ENCODE results near the gene ATP8B4.

Gene ATP8B4

DNA sequence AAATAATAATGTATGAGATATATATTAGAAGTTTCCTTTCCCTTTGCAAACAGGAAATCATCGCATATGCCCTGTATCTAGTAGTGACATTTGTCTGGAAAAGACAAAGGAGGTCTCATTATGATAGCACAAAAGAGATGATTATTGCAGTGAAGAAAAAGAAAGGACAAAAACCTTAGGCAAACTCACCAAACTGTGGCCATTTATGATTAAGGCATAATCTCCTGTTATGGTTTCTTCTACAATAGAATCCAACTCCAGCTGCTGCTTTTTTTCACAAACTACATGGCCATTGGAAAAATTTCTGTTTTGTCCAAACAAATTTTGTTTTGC, 218.2 kb downstream of the ATP8B4 start:
- Mint-ChIP-seq H3K27me3 (peaks cover 16% of the 10 kb centered on the region), H3K4me1 (no peaks in the 10 kb centered on the region), H3K4me3 (no peak overlapping the region), H3K9me3 (no peaks in the 10 kb centered on the region), H3K27ac (no peak overlapping the region)
- ATAC-seq (no peak), DNase-seq (no peak)

DNA sequence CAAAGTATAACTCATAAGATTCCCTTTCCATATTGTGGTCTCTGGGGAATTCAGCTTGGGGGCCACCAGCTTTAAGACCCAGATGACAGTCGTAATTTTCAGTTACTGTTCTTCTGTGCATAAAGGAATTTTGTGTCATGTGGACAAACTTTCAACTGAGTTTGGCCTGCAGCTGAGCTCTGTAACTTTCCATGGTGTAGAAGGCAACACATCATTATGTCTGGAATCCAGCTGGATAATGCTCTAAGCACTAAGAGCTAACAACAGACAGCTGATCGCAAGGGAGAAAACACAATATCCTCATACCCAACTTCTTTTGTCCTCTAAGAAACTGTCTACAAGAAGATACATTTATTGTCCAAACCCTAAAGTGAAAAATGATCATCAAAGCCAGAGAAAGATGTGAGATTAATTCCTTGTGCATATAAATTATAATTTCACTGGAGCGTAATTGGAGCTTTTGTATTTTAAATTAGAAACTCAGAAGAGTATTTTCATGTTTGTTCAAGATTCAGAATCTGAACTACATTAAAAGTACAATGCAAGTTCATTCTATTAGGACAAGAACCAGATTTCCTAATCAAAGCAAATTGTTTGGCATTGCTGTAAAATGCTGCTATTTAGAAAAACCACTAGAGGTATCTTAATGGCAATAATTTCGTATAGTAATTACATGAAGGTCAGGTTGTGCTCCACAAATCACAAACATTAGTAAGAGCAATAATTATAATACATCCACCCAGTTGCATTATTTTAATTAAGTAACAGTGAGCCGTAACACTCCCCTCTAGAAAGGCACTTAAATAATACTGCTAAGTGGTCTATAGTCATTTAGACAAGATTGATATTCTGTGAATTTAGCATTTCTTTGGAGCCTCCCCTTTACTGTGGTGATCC, 218.8 kb downstream of the ATP8B4 start:
- no peak for ATAC-seq
- no peak overlapping the region for H3K27ac Mint-ChIP-seq

DNA sequence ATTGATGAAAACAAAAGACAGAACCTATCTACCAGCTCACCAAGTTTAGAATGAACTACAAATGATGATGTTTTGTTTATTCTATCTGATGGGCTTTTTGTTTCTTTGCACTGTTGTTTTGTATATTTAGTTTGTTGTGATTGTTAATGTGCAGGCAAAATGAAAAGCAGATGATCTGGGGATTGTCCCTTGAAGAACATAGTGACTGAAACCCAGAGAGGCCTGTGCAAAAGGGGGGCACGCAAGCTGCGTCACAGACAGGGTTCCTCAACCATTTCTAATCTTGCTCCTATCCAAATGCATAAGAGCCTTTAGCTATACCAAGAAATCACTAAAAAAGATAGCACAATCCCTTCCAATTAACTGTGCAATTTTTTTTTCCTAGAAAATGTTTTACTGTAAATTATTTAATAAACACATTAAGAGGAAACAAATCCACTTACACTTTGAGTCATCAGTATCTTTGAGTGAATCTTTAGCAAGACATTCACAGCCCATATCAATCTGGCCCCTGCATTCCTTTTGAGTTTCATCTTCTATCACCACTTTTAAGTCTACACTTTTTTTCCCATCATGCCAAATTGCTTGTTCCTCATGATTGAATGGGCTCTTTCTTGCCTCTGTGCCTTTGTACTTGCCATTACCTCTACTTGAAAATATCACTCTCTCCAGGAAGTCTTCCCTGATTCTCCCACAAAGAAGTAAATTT, 220.3 kb downstream of the ATP8B4 start:
- H3K9me3 Mint-ChIP-seq, result no peaks in the 10 kb centered on the region
- DNase-seq (no peak), ATAC-seq (no peak)

More for the DNA sequence above, 218.8 kb downstream of the ATP8B4 start:
- no peaks in the 10 kb centered on the region for H3K4me1 Mint-ChIP-seq
- DNase-seq, result no peak
- H3K4me3 Mint-ChIP-seq, result no peak overlapping the region
- H3K9me3 Mint-ChIP-seq, result no peaks in the 10 kb centered on the region
- peaks cover 16% of the 10 kb centered on the region for H3K27me3 Mint-ChIP-seq

DNA sequence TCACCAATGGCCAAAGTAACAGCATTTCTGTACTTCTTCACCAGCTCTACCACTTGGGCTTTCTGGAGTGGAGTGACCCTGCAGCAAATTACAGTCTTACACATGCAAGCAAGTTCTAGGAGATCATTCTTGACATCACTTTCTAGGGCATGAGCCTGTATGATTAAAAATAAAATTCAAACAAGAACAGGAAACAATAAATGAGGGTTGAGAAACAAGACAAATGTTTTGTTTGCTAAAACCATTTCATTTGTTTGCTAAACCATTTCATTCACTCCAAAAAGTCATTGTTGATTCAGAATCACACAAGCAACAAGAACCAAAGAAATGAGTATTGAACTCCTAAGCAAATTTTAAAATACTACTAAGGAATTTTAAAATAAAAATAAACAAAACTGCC, 220.9 kb downstream of the ATP8B4 start:
- Mint-ChIP-seq H3K9me3 (no peaks in the 10 kb centered on the region), H3K27ac (no peak overlapping the region), H3K27me3 (peaks cover under 1% of the 10 kb centered on the region), H3K4me3 (no peak overlapping the region), H3K4me1 (no peaks in the 10 kb centered on the region)
- ATAC-seq (no peak), DNase-seq (no peak)

More for the DNA sequence above, 220.3 kb downstream of the ATP8B4 start:
- Mint-ChIP-seq H3K27me3 (peaks cover 7% of the 10 kb centered on the region), H3K4me1 (no peaks in the 10 kb centered on the region), H3K27ac (peak overlapping the region in 1 of 2 donors; percentile 1), H3K4me3 (no peak overlapping the region)

DNA sequence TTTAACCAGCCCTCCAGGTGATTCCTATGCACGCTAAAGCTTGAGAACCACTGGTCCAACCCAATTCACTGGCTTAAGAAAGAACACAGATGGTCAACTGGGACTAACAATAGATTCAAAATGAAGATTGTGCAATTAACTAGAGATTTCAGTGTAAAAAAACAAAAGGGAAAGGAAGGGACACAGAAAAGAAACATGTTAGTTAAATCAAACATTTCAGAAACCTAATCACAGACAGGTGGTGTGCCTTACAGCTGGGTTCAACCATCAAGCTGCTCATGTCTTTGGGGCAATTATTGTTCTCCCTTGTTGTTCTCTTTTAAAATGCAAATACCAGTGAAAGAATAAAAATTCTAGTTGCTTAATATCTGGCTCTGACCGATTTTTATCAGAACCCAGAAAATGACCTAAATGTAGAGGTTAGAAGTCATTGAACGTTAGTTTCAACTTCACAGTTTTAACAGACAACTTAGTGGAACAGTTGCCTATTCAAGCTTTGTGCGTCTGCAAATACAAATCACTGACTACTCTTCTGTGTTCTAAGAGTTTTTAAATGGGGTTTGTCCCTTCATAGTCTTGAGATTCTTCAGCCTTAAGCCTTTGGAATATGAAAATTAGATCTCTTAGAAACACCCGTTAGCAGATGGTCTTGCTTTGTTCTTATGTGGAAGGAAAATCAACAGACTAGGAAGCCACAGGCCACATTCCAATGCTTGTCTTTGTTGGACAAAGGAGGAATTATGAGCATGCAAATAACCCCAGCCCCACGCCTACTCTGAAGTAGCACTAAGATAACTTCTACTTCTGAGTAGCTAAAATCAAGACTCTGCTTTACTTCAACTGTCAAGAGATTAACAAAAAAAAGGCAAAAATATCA, 223.4 kb downstream of the ATP8B4 start:
- no peaks in the 10 kb centered on the region for H3K4me1 Mint-ChIP-seq
- H3K4me3 Mint-ChIP-seq, result no peak overlapping the region
- H3K9me3 Mint-ChIP-seq, result no peaks in the 10 kb centered on the region
- ATAC-seq (no peak), DNase-seq (no peak)
- H3K27me3 Mint-ChIP-seq, result no peaks in the 10 kb centered on the region
- H3K27ac Mint-ChIP-seq, result no peak overlapping the region

DNA sequence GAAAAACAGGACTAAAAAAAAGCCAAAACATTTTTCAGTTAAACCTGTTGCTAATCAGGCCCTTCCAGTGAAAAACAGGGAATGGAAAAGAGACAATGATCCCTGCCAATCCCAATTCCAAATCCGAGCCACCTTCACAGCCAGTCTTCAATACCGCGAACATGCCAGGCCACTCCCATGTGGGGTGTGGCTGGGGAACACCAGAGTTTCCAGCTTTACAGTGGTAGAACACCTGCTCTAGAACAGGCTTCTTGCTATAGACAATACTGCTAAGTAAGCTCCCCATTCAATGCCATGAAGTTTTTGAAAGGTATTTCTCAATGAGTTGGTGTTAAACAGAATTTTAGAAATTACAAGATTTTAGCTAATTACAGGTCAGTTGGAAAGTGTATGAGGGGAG, 228.3 kb downstream of the ATP8B4 start:
- Mint-ChIP-seq H3K9me3 (no peaks in the 10 kb centered on the region), H3K27ac (peak overlapping the region in 1 of 2 donors; percentile 3), H3K27me3 (no peaks in the 10 kb centered on the region), H3K4me1 (no peaks in the 10 kb centered on the region), H3K4me3 (no peak overlapping the region)
- ATAC-seq, result no peak
- DNase-seq, result no peak

DNA sequence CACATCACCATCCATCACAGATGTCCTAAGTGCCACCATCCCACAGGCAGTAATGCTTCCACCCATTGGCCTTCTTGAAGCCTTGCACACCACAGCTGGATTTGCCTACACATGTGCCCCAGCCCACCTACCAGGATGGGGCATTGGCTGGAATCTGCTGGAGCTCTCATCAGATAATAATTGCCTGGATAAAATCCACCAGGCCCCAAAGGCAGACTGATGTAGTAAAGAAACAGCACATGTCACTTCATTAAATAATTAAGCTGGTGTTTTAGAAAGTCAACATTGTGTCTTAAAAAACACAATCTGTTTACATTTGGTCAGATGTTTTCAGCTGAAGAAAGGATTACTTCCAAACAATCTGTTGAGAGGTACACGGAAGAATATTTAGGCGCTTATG, 229.5 kb downstream of the ATP8B4 start:
- H3K27me3 Mint-ChIP-seq, result no peaks in the 10 kb centered on the region
- H3K9me3 Mint-ChIP-seq, result no peaks in the 10 kb centered on the region
- no peak overlapping the region for H3K4me3 Mint-ChIP-seq
- ATAC-seq (no peak), DNase-seq (no peak)
- no peak overlapping the region for H3K27ac Mint-ChIP-seq
- no peaks in the 10 kb centered on the region for H3K4me1 Mint-ChIP-seq

DNA sequence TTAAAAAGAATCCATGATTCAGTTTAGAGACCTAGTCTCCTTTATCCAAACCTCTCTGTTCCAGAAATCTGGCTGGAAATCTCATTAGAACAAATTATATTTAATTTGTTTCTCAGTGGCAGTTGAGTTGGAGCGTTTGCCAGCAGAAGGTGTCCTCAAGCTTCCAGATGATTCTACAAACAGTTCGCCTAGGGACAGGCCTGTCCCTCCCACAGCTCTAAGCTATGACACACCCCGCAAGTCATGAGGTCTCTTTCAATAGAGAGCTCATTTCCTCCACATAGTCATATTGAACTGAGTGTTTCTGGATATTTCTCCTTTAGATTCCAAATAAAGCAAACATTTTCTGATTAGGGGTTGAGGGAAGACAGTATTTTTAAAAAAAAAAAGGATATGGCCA, 230.3 kb downstream of the ATP8B4 start:
- Mint-ChIP-seq H3K9me3 (no peaks in the 10 kb centered on the region), H3K4me1 (no peaks in the 10 kb centered on the region), H3K27me3 (no peaks in the 10 kb centered on the region), H3K27ac (no peak overlapping the region), H3K4me3 (no peak overlapping the region)
- ATAC-seq (no peak), DNase-seq (no peak)

DNA sequence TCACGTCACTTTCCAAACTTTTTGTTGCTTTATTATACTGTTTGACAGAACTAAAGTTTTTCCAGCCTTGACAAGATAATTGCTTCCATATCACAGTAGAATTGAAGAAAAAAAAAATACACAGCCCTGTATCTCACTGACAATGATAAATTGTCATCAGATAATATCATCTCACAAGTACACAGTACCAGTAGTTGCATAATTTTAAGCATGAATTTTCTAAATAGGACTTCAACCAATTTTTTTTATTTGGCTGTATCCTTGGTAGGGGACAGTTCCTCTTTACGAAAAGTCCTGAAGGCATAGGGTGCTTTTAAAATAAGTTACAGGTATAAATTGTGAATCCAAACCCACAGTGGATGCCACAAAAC, 230.7 kb downstream of the ATP8B4 start:
- H3K27me3 Mint-ChIP-seq, result no peaks in the 10 kb centered on the region
- no peak for DNase-seq

DNA sequence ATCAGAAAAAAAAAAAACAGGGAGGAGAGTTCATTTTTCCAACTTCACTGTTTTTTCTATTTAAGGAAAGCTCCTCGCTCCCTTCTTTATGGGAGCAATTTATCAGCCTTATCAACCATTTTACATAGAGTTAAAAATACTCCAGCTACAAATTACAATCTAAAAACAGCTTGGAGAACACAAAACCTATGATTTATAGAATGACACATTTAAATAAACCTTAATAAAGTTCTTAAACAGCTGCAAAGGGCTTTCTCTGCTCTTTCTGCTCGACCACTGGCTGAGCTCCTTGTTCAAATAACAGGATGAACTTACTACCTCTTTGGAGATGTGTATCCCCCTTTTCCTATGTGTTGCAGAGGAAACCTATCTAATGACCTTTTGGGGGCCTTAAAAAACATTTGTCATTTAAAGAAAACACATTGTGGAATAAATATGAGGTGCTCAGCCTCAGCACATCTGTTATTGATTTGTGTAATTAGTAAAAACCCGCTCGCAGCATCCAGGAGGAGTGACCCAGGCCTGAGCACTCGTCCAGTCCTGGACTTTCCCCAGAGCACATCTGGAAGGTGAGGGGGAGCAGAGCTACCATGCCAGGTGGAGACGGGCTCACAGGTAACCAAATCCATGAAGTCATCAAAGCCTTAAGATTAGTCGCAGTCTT, 231.2 kb downstream of the ATP8B4 start:
- Mint-ChIP-seq H3K4me3 (no peak overlapping the region), H3K27me3 (no peaks in the 10 kb centered on the region), H3K4me1 (no peaks in the 10 kb centered on the region), H3K9me3 (no peaks in the 10 kb centered on the region), H3K27ac (no peak overlapping the region)
- DNase-seq (no peak), ATAC-seq (no peak)

More for the DNA sequence above, 230.7 kb downstream of the ATP8B4 start:
- no peak overlapping the region for H3K27ac Mint-ChIP-seq
- no peaks in the 10 kb centered on the region for H3K4me1 Mint-ChIP-seq
- ATAC-seq, result no peak
- H3K4me3 Mint-ChIP-seq, result no peak overlapping the region
- H3K9me3 Mint-ChIP-seq, result no peaks in the 10 kb centered on the region

DNA sequence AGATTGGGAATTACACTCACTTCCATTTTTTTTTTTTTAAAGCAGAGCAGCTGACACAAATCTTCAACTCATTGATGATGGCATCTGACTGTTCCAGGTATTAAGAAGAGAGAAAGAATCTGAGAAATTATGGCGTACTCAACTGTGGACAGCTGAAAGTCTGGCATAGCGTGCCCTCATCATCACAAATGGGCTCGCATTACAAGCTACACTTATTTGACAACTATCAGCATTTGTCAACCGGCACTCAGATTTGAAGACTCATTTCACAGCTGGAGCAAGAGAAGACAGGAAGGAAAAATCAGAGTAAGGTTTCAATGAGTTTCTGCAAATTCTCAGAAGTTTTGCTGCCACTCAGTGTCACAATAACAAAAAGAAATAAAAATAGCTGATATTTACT, 235.9 kb downstream of the ATP8B4 start:
- ATAC-seq (no peak), DNase-seq (no peak)
- Mint-ChIP-seq H3K27ac (no peak overlapping the region), H3K4me3 (no peak overlapping the region), H3K27me3 (no peaks in the 10 kb centered on the region), H3K4me1 (no peaks in the 10 kb centered on the region), H3K9me3 (no peaks in the 10 kb centered on the region)

DNA sequence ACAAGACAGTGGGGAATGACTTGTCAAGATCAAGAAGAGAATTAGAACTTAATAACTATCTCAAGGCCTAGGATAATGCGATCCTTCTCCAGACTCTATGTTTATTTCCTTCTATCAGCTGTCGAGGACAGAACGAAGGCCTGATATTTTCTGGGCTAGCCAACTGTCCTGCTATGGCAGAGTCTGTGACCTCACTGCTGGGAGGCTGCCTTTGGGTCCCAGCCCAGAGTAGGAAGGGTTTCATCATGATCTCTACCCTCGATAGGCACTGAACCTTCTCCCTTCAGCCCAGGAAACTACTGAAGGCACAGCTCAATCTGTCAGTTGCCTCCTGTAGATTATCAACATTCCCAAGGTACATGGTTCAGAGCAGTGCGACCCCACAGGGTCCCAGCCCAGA, 237.2 kb downstream of the ATP8B4 start:
- H3K27ac Mint-ChIP-seq, result no peak overlapping the region
- no peaks in the 10 kb centered on the region for H3K4me1 Mint-ChIP-seq
- no peak overlapping the region for H3K4me3 Mint-ChIP-seq
- DNase-seq (no peak), ATAC-seq (no peak)
- H3K27me3 Mint-ChIP-seq, result no peaks in the 10 kb centered on the region
- no peaks in the 10 kb centered on the region for H3K9me3 Mint-ChIP-seq

DNA sequence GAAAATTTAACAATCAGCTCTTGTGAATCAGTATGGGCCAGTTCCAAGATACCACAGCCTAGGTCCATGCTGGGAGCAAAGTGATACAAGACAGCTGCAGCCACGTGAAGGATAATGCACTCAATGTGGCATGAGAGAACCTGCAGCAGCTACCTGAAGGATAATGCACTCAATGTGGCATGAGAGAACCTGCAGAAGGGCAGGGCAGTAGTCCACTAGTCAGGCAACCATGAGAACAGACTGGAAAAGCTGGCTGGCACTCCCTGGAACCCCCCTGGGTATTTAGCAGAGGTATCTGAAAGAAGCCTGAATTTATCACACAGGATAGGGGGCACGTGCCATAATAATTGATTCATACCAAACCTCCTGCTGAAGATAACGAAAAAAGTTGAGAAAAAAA, 237.6 kb downstream of the ATP8B4 start:
- no peaks in the 10 kb centered on the region for H3K27me3 Mint-ChIP-seq
- no peak overlapping the region for H3K4me3 Mint-ChIP-seq
- ATAC-seq (no peak), DNase-seq (no peak)
- no peak overlapping the region for H3K27ac Mint-ChIP-seq
- H3K4me1 Mint-ChIP-seq, result no peaks in the 10 kb centered on the region
- H3K9me3 Mint-ChIP-seq, result no peaks in the 10 kb centered on the region

DNA sequence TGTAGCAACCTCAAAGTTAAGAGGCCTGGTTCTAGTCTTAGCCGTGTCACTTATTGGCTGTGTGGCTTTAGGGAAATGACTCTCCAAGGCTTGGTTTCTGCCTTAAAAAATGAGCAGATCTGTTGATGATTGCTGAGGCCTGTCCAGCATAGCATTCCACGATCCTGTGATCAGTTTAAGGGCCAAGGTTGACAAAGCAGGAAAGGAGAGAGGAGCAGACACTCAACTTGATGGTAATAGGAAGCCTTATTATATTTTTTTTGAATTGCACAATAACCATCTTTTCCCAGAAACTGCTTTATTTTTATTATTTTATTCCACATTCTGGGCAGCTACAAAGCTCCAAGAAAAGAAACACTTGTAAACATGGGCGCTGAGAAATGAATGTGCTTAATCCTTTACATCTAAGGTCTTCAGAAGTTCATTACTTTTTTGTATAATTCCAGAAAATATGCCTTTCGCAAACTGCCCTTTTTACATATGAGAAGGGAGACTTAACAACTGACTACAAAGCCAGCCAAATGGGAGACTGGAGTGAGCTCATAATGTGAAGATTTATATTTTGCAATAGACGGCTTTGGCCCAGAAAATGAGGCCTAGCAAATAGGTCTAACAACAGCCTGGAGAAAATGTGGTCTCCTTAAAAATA, 241.0 kb downstream of the ATP8B4 start:
- Mint-ChIP-seq H3K4me1 (no peaks in the 10 kb centered on the region), H3K27me3 (no peaks in the 10 kb centered on the region), H3K4me3 (no peak overlapping the region), H3K27ac (no peak overlapping the region), H3K9me3 (no peaks in the 10 kb centered on the region)
- ATAC-seq (no peak), DNase-seq (no peak)
